ENCODE data around the gene TGFB1I1. TPM values are rescaled to one million over a fixed set of nuclear protein-coding genes. Genes with fewer than 3 reads are reported as not detected.

The TGFB1I1 gene
- total and polyA plus RNA-seq, 4 donors: 124 to 240 (median 199) TPM

DNA sequence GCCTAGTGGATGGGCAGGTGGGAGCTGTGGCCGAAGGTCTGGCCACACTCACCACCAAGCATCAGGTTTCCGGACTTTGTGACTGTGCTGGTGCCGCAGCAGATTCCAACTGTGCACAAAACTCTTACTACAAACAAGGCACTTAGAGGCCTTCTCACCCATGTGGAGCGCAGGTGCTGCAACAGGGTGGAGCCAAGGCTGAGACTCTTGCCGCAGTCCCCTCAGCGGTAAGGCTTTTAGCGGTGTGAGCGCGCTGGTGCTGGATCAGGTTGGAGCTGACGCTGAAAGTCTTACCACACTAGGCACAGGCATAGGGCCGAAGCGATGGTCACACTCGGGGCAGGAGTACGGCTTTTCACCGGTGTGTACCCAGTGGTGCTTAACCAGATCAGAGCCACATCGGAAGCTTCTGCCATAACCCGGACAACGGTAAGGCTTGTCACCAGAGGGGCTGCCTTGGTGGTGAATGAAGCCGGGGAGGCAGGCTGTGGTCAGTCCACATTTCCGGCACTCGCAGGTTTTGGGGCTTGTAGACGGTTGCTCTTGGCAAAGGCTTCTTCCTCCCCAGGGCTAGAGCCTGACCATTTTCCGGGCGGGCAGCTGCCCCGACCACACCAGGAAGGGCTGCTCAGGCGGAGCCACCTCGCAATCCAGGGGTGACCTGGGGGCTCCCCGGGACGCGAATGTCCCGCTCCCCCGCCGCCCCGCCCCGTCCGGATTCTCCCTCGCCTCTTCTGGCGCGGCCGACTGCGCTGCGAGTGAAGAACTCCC lies 13.7 kb upstream of the TGFB1I1 start:
- intact Hi-C loops (cut with DNase I): loop anchor here (5.0 to 10.0 kb wide), 2 partner anchors 417 to 426 kb away; partner anchors contain the start of genes ZNF267 (in 2 of the 2) and STX4 (in 1 of the 2)
- H3K36me3 ChIP-seq (ENCODE audit: control insufficient read depth in 1 of 2, insufficient read depth in 2 of 2, low read length in 1 of 2): no peaks in the 10 kb centered on the region
- peak overlapping the region; percentile 4 to 57 for H3K27ac ChIP-seq (ENCODE audit: low read depth in 1 of 2, low read length in 2 of 2)
- H3K9me3 ChIP-seq (ENCODE audit: control insufficient read depth, low read length): no peaks in the 10 kb centered on the region
- H3K27me3 ChIP-seq (ENCODE audit: control insufficient read depth in 1 of 2, insufficient read depth in 2 of 2, low read length in 1 of 2): no peaks in the 10 kb centered on the region
- WGBS, 2 donors: 0 to 1% methylated on average over 41 to 42 of the region's 42 CpGs
- H3K4me3 ChIP-seq (ENCODE audit: low read length in 2 of 2): peak overlapping the region; percentile 46 to 52
- DNase-seq: peak; percentile 79 to 89
- ATAC-seq (ENCODE audit: low FRiP score): no peak
- H3K4me1 ChIP-seq (ENCODE audit: control insufficient read depth in 1 of 2, insufficient read depth in 2 of 2, low read length in 2 of 2): peaks cover 0 to under 1% of the 10 kb centered on the region in 2 donors

DNA sequence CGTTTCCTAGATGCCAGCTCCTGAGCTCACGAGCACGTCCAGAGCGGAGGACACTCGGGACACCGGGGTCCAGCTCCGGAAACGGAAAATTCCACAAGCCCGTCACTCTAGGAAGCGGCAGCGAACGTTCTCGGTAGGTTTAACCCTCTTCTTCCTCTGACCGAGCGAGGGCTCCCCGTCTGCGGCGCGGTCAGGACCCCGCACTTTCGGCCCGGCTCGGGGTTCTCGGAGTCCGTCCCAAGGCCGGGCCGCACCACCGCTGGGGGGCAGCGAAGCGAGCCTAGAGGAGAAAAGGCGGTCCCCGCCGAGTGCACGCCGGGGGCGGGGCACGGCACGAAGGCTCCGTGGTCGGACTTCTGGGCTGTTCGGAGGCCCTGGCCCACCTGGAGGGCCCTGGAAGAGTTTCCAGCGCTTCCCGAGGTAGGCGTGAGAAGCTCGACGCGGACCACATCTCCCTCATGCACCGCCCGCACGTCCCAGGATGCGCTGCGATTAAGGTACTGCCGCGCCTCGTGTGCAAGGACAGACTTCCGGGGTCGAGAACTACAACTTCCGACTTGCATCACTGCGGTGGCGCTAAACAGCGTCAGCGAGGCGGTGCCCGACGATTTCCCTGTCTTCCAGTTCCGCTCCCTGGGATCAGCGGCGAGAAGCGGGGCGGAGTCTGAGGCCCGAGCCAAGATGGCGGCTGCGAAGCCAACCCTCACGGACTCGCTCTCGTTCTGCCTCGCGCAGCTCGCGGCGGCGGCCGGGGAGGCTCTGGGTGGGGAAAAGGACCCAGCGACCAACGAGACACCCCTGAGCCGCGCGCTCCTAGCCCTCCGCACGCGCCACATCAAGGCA lies 12.9 kb upstream of the TGFB1I1 start, which contains the start of gene ARMC5:
Gene ARMC5 (plus strand): TSS at position 658 of the 843 bp plus-strand sequence. CDS start 24 bp downstream, at position 682.
- H3K4me3 ChIP-seq (ENCODE audit: low read length in 2 of 2): peak within 1 kb of the TSS; percentile 51 to 52
- H3K27ac ChIP-seq (ENCODE audit: low read depth in 1 of 2, low read length in 2 of 2): peak within 1 kb of the TSS; percentile 23 to 95
- no peaks in the 10 kb centered on the region for H3K27me3 ChIP-seq (ENCODE audit: control insufficient read depth in 1 of 2, insufficient read depth in 2 of 2, low read length in 1 of 2)
- no peaks in the 10 kb centered on the region for H3K36me3 ChIP-seq (ENCODE audit: control insufficient read depth in 1 of 2, insufficient read depth in 2 of 2, low read length in 1 of 2)
- DNase-seq (peak; percentile 99), ATAC-seq (ENCODE audit: low FRiP score) (peak; percentile 94)
- WGBS, 2 donors: 0% methylated on average over 91 of the region's 91 CpGs
- no peaks in the 10 kb centered on the region for H3K4me1 ChIP-seq (ENCODE audit: control insufficient read depth in 1 of 2, insufficient read depth in 2 of 2, low read length in 2 of 2)
- intact Hi-C loops (cut with DNase I): loop anchor here (5.0 to 10.0 kb wide), 2 partner anchors 416 to 427 kb away; partner anchors contain the start of genes ZNF267 (in 2 of the 2) and STX4 (in 1 of the 2)
- H3K9me3 ChIP-seq (ENCODE audit: control insufficient read depth, low read length): no peaks in the 10 kb centered on the region

DNA sequence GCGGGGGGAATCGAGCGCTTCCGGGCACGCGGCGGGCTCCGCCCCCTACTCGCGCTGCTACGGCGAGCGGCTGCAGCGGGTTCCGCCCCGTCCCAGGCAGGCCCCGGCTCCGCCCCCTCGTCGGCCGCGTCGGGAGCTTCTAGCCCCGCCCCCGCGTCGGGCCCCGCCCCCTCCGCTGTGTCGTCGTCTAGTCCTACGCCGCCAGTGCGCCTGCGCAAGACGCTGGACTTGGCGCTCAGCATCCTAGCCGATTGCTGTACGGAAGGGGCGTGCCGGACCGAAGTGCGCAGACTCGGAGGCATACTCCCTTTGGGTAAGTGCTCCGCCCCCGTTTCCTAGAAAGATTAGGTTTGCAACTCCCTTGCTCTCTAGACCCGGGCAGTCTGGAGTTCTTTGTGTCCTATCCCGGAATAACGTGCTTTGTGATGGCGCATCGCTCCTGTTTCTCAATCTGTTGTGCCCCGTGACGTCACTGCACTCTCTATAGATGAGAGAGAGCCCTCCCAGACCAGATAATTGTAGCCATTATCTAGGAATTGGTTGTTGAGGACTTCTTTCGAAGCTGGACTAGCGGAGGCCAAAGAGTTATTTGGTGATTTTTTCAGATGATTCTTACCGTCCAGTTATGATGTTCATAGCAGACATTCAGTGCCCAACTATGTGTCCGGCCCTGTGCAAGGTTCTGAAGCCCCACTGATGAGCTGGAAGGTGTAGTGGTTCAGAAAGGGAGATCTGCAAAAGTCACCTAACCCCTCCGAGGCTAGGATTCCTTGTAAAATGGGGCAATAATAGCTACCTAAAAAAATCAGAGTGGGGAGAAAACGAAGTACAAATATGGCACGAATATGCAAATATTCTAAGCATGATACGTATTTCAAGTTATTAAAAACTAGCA lies 12.0 kb upstream of the TGFB1I1 start:
- Histone ChIP-seq H3K9me3 (ENCODE audit: control insufficient read depth, low read length) (no peaks in the 10 kb centered on the region), H3K4me3 (ENCODE audit: low read length in 2 of 2) (peak overlapping the region; percentile 30 to 51), H3K4me1 (ENCODE audit: control insufficient read depth in 1 of 2, insufficient read depth in 2 of 2, low read length in 2 of 2) (no peaks in the 10 kb centered on the region), H3K27me3 (ENCODE audit: control insufficient read depth in 1 of 2, insufficient read depth in 2 of 2, low read length in 1 of 2) (no peaks in the 10 kb centered on the region), H3K36me3 (ENCODE audit: control insufficient read depth in 1 of 2, insufficient read depth in 2 of 2, low read length in 1 of 2) (peaks cover 0 to 2% of the 10 kb centered on the region in 2 donors), H3K27ac (ENCODE audit: low read depth in 1 of 2, low read length in 2 of 2) (peak overlapping the region; percentile 23 to 95)
- peak; percentile 97 for ATAC-seq (ENCODE audit: low FRiP score)
- peak; percentile 100 for DNase-seq
- 1% methylated on average over 60 to 61 of the region's 61 CpGs for WGBS, 2 donors
- intact Hi-C loops (cut with DNase I): loop anchor here (5.0 to 10.0 kb wide), 4 partner anchors 37 to 428 kb away; partner anchors contain the start of genes ZNF267 (in 2 of the 2), STX4 (in 1 of the 2), ZNF646 (in 1 of the 2) and ZNF668 (in 1 of the 2)

DNA sequence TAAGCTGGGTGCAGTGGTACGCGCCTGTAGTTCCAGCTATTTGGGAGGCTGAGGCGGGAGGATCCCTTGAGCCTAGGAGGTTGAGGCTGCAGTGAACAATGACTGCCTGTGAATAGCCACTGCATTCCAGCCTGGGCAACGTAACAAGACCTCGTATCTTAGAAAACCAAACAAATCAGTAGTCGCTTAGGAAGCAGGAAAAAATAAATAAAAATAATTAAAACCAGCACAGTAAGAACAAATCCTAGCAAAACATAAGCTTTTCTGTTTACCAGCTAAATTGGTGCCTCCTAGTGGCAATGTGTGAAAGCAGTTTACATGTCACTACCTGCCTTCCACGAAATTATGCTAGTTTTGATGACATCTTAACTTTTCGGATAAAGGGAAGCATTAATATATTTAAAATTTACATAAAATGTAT lies 11.4 kb upstream of the TGFB1I1 start:
- Histone ChIP-seq H3K27me3 (ENCODE audit: control insufficient read depth in 1 of 2, insufficient read depth in 2 of 2, low read length in 1 of 2) (no peaks in the 10 kb centered on the region), H3K4me1 (ENCODE audit: control insufficient read depth in 1 of 2, insufficient read depth in 2 of 2, low read length in 2 of 2) (no peaks in the 10 kb centered on the region), H3K4me3 (ENCODE audit: low read length in 2 of 2) (no peak overlapping the region), H3K36me3 (ENCODE audit: control insufficient read depth in 1 of 2, insufficient read depth in 2 of 2, low read length in 1 of 2) (peaks cover 0 to 2% of the 10 kb centered on the region in 2 donors), H3K9me3 (ENCODE audit: control insufficient read depth, low read length) (no peaks in the 10 kb centered on the region), H3K27ac (ENCODE audit: low read depth in 1 of 2, low read length in 2 of 2) (no peak overlapping the region)
- intact Hi-C loops (cut with DNase I): loop anchor here in 1 of 2 donors (5.0 kb wide), 2 partner anchors 37 to 388 kb away; partner anchors contain the start of genes ZNF646 and ZNF668
- ATAC-seq (ENCODE audit: low FRiP score): no peak
- DNase-seq: no peak
- 39 to 43% methylated on average over 8 of the region's 8 CpGs for WGBS, 2 donors

DNA sequence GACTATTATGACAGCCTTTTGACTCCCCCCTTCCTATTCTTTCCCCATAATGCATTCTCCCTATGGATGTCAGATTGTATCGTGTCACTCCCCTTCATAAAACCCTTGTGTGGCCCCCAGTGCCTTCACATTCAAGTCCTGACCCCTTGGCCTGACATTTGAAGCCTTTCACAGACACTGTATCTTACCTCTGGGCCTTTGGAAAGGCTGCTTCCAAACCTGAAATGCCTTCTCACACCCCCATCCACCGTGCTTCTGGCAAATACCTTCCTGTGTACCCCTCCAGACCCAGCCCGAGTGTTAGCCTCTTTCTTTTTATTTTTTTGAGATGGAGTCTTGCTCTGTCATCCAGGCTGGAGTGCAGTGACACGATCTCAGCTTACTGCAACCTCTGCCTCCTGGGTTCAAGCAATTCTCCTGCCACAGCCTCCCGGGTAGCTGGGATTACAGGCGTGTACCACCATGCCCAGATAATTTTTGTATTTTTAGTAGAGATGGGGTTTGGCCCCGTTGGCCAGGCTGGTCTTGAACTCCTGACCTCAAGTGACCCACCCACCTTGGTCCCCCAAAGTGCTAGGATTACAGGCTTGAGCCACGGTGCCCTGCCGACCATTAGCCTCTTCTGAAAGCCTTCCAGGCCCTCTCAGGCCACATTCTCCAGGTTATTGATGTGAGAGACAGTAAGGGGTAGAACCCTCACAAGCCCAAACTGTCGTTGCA lies 10.6 kb upstream of the TGFB1I1 start:
- Histone ChIP-seq H3K4me3 (ENCODE audit: low read length in 2 of 2) (no peak overlapping the region), H3K36me3 (ENCODE audit: control insufficient read depth in 1 of 2, insufficient read depth in 2 of 2, low read length in 1 of 2) (peaks cover 0 to 2% of the 10 kb centered on the region in 2 donors), H3K9me3 (ENCODE audit: control insufficient read depth, low read length) (no peaks in the 10 kb centered on the region), H3K27me3 (ENCODE audit: control insufficient read depth in 1 of 2, insufficient read depth in 2 of 2, low read length in 1 of 2) (no peaks in the 10 kb centered on the region), H3K4me1 (ENCODE audit: control insufficient read depth in 1 of 2, insufficient read depth in 2 of 2, low read length in 2 of 2) (no peaks in the 10 kb centered on the region), H3K27ac (ENCODE audit: low read depth in 1 of 2, low read length in 2 of 2) (no peak overlapping the region)
- ATAC-seq (ENCODE audit: low FRiP score) (no peak), DNase-seq (no peak)
- intact Hi-C loops (cut with DNase I): loop anchor here in 1 of 2 donors (5.0 kb wide), 2 partner anchors 36 to 389 kb away; partner anchors contain the start of genes ZNF646 and ZNF668
- 85 to 86% methylated on average over 10 of the region's 10 CpGs for WGBS, 2 donors

DNA sequence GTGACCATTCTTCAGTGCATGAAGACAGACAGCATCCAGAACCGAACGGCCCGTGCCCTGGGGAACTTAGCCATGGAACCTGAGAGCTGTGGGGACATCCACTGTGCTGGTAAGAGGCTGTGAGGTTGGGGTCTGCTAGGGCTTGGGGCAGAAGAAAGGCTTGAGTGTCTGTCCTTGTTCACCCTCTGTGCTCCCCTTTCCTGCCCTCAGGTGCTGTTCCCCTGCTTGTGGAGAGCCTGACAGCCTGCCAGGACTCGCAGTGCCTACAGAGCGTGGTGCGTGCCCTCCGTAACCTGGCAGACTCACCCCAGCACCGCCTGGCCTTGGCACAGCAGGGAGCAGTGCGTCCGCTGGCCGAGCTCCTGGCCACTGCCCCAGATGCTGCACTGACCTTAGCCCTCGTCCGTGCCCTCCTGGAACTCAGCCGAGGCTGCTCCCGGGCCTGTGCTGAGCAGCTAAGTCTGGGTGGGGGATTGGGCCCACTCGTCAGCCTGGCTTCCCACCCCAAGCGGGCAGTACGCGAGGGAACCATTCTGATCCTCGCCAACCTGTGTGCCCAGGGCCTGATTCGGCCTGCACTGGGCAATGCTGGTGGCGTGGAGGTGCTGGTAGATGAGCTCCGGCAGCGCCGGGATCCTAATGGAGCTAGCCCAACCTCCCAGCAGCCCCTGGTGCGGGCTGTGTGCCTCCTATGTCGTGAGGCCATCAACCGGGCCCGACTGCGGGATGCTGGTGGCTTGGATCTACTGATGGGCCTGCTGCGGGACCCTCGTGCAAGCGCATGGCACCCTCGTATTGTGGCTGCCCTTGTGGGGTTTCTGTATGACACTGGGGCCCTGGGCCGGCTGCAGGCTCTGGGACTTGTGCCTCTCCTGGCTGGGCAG lies 9.8 kb upstream of the TGFB1I1 start:
- Histone ChIP-seq H3K27ac (ENCODE audit: low read depth in 1 of 2, low read length in 2 of 2) (no peak overlapping the region), H3K4me3 (ENCODE audit: low read length in 2 of 2) (no peak overlapping the region), H3K36me3 (ENCODE audit: control insufficient read depth in 1 of 2, insufficient read depth in 2 of 2, low read length in 1 of 2) (peaks cover 0 to 2% of the 10 kb centered on the region in 2 donors), H3K9me3 (ENCODE audit: control insufficient read depth, low read length) (no peaks in the 10 kb centered on the region), H3K4me1 (ENCODE audit: control insufficient read depth in 1 of 2, insufficient read depth in 2 of 2, low read length in 2 of 2) (no peaks in the 10 kb centered on the region), H3K27me3 (ENCODE audit: control insufficient read depth in 1 of 2, insufficient read depth in 2 of 2, low read length in 1 of 2) (no peaks in the 10 kb centered on the region)
- intact Hi-C loops (cut with DNase I): loop anchor here in 1 of 2 donors (5.0 kb wide), 2 partner anchors 35 to 390 kb away; partner anchors contain the start of genes ZNF646 and ZNF668
- WGBS, 2 donors: 91% methylated on average over 35 of the region's 35 CpGs
- DNase-seq (peak; percentile 50 to 53), ATAC-seq (ENCODE audit: low FRiP score) (no peak)

DNA sequence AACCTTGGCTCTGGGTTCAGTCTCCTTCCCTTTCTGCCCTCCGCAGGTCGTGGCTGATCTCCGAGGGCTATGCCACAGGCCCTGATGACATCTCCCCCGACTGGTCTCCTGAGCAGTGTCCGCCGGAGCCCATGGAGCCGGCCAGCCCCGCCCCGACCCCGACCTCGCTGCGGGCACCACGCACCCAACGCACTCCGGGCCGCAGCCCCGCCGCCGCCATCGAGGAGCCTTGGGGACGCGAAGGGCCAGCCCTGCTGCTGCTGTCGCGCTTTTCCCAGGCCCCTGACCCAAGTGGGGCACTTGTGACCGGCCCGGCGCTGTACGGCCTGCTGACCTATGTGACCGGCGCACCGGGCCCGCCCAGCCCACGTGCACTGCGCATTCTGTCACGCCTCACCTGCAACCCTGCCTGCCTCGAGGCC lies 7.6 kb upstream of the TGFB1I1 start:
- DNase-seq (peak; percentile 41 to 74), ATAC-seq (ENCODE audit: low FRiP score) (no peak)
- Histone ChIP-seq H3K27me3 (ENCODE audit: control insufficient read depth in 1 of 2, insufficient read depth in 2 of 2, low read length in 1 of 2) (no peaks in the 10 kb centered on the region), H3K27ac (ENCODE audit: low read depth in 1 of 2, low read length in 2 of 2) (no peak overlapping the region), H3K36me3 (ENCODE audit: control insufficient read depth in 1 of 2, insufficient read depth in 2 of 2, low read length in 1 of 2) (peaks cover 0 to 2% of the 10 kb centered on the region in 2 donors), H3K4me1 (ENCODE audit: control insufficient read depth in 1 of 2, insufficient read depth in 2 of 2, low read length in 2 of 2) (no peaks in the 10 kb centered on the region), H3K9me3 (ENCODE audit: control insufficient read depth, low read length) (no peaks in the 10 kb centered on the region), H3K4me3 (ENCODE audit: low read length in 2 of 2) (no peak overlapping the region)
- intact Hi-C loops (cut with DNase I): loop anchor here in 1 of 2 donors (5.0 kb wide), 2 partner anchors 33 to 392 kb away; partner anchors contain the start of genes ZNF646 and ZNF668
- 93 to 97% methylated on average over 34 to 36 of the region's 36 CpGs for WGBS, 2 donors

All from aorta (tissue), 5 donors.